ENCODE measurements around the gene GALR2. TPM values are rescaled to one million over a fixed set of nuclear protein-coding genes. Genes with fewer than 3 reads are reported as not detected.

The GALR2 gene
- total RNA-seq, 1 experiment from 2014 or later = 0.14 TPM

GRCh38 chr17:76094046-76094445 is 19.5 kb downstream of the GALR2 start:
- DNase-seq (ENCODE audit: low spot score) = no peak

- DNase-seq (ENCODE audit: low spot score) = no peak
Measured at GRCh38 chr17:76095943-76096342, 21.4 kb downstream of the GALR2 start.

- no peak for DNase-seq (ENCODE audit: low spot score)
Measured at GRCh38 chr17:76097716-76098295, 23.2 kb downstream of the GALR2 start.

- DNase-seq (ENCODE audit: low spot score) = no peak
Measured at GRCh38 chr17:76102944-76103273, 28.3 kb downstream of the GALR2 start.

- DNase-seq (ENCODE audit: low spot score) = peak; percentile 91
Measured at GRCh38 chr17:76103274-76104139, 28.9 kb downstream of the GALR2 start, which contains the start of gene EXOC7. Gene EXOC7 (minus strand): TSS chr17:76103787. CDS start chr17:76103692, 95 bp downstream.

- no peak for DNase-seq (ENCODE audit: low spot score)
Measured at GRCh38 chr17:76104140-76104895, 29.7 kb downstream of the GALR2 start.

- DNase-seq (ENCODE audit: low spot score) = no peak
Measured at GRCh38 chr17:76104896-76105231, 30.3 kb downstream of the GALR2 start.

GRCh38 chr17:76106703-76107102 is 32.1 kb downstream of the GALR2 start:
- no peak for DNase-seq (ENCODE audit: low spot score)

GRCh38 chr17:76107509-76107908 is 32.9 kb downstream of the GALR2 start:
- no peak for DNase-seq (ENCODE audit: low spot score)

GRCh38 chr17:76111956-76112355 is 37.4 kb downstream of the GALR2 start:
- DNase-seq (ENCODE audit: low spot score) = no peak

GRCh38 chr17:76115138-76115754 is 40.7 kb downstream of the GALR2 start:
- DNase-seq (ENCODE audit: low spot score) = no peak

GRCh38 chr17:76119409-76120371 is 45.1 kb downstream of the GALR2 start:
- DNase-seq (ENCODE audit: low spot score) = no peak

GRCh38 chr17:76120658-76121008 is 46.1 kb downstream of the GALR2 start:
- no peak for DNase-seq (ENCODE audit: low spot score)

GRCh38 chr17:76121932-76122430 is 47.4 kb downstream of the GALR2 start:
- no peak for DNase-seq (ENCODE audit: low spot score)

GRCh38 chr17:76122431-76123190 is 48.0 kb downstream of the GALR2 start:
- no peak for DNase-seq (ENCODE audit: low spot score)

GRCh38 chr17:76123191-76123499 is 48.6 kb downstream of the GALR2 start:
- no peak for DNase-seq (ENCODE audit: low spot score)

GRCh38 chr17:76123749-76124581 is 49.4 kb downstream of the GALR2 start:
- no peak for DNase-seq (ENCODE audit: low spot score)

- no peak for DNase-seq (ENCODE audit: low spot score)
Measured at GRCh38 chr17:76124582-76125390, 50.2 kb downstream of the GALR2 start.

- DNase-seq (ENCODE audit: low spot score) = no peak
Measured at GRCh38 chr17:76125391-76125675, 50.8 kb downstream of the GALR2 start.

All from H4 (cell line).